GM19023 (cell line): Measurements from ENCODE around the gene MAMDC2.

Experiments
- ATAC-seq: cut with Tn5 transposase; IDR thresholded peaks from one replicate; pipeline ENCODE4 v1.9.1; 2021; ENCODE audit warnings: mild to moderate bottlenecking, moderate library complexity; ENCODE audit not compliant: unreplicated experiment

The MAMDC2 gene

GRCh38 chr9:70256123-70256551 is 212.5 kb downstream of the MAMDC2 start:
- no peak for ATAC-seq

- no peak for ATAC-seq
Observed at GRCh38 chr9:70257502-70257901, 213.9 kb downstream of the MAMDC2 start.

DNA sequence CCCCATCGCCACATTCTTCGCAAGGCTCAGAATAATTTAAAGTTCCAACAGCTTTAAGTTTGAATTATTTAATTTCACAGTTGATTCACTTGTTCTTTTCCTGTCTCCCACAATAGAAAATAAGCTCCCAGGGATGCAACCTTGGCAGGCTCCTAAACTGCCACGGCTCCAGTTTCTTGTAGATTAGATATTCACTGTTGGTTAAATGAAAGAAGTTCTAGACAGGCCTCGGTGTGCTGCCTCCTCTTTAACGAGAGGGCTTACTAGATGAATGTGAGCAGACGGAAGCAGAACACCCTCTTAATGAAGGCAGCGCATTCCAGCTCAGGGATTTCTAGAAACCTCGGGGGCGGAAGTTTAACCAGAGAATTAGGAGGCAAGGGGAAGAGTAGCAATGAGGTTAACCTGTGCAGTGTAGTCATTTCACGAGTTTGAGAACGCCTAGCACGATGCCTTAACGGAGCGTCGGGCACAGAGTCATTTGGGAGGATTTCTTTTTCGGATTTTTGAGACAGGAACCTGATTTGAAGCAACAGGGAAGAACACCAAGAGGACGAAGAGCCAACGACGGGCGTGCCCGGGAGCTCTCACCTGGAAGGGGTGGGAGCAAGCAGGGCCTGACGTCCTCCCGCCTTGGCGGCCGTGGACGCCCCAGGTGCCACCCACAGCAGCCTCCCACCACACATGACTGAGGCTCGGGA is 214.5 kb downstream of the MAMDC2 start:
- peak; percentile 42 for ATAC-seq

- ATAC-seq, result peak; percentile 84
Observed at GRCh38 chr9:70258692-70259511, 215.3 kb downstream of the MAMDC2 start, which contains the start of gene SMC5. TSS of gene SMC5 (plus strand) at chr9:70258978. CDS start at chr9:70259079, 101 bp downstream.

DNA sequence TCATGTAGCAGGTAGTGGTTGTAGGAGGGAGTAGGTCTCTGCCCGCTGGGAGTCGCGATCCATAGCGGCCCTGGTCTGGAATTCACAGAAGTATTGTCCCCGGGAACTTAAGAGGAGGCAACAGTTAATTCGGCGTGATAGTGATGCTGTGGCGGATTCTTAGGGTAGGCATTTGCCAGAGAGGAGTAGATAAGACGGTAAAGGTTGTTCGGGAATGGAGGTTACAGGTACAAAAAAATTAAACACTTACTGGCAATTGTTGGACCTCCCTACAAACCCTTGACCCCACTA is 215.8 kb downstream of the MAMDC2 start:
- no peak for ATAC-seq

- no peak for ATAC-seq
Observed at GRCh38 chr9:70260007-70260443, 216.4 kb downstream of the MAMDC2 start.

DNA sequence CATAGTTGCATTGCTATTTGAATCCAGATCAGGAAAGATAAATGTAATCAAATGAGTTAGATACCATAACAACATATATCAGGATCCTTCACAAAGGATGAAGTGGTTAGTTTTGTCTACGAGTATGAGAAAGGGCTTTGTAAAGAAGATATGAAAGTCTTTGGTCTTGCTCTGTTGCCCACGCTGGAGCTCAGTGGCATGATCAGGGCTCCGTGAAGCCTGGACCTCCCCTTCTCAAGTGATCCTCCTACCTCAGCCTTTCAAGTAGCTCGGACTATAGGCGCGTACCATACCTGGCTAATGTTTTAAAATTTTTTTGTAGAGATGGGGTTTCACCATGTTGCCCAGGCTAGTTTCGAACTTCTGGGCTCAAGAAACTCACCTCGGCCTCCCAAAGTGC is 217.0 kb downstream of the MAMDC2 start:
- ATAC-seq, result no peak

GRCh38 chr9:70261131-70261870 is 217.7 kb downstream of the MAMDC2 start:
- no peak for ATAC-seq

DNA sequence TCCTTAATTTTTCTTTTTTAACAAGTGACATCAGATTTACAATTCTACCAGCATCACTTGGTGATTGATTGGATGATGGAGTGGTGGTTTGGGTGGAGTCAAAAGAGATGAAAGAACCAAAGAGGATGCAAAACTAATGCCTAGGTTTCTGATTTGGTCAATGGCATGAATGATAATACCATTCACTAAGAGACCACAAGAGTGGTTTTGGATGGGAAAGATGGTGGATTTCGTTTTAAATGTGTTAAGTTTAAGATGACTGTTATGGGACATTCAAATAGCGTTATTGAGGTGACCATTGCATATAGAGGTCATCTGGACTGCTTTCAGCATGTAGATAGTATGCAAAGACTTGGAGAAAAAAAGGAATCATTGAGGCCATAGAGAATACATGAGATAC is 218.7 kb downstream of the MAMDC2 start:
- no peak for ATAC-seq

GRCh38 chr9:70262948-70263347 is 219.3 kb downstream of the MAMDC2 start:
- ATAC-seq, result no peak

GRCh38 chr9:70263421-70263820 is 219.8 kb downstream of the MAMDC2 start:
- no peak for ATAC-seq
